Left forelimb (tissue), 1 donor: ENCODE data around the gene TMED10.
"Not testable (repeated sequence)": the region's sequence is repeated elsewhere in the genome, so short reads cannot be mapped to it uniquely, and the experiment has no call there.

Source experiments
- DNase-seq: peaks from one replicate; pipeline ENCODE4 v3.0.0-alpha.2; 2018; ENCODE audit warnings: low spot score

TMED10 gene

GRCh38 chr14:75191100-75191499 is 14.7 kb upstream of the TMED10 start:
- no peak for DNase-seq

- DNase-seq, result no peak
Observed at GRCh38 chr14:75190023-75190422, 13.6 kb upstream of the TMED10 start.

GRCh38 chr14:75188520-75189268 is 12.3 kb upstream of the TMED10 start:
- no peak for DNase-seq

DNA sequence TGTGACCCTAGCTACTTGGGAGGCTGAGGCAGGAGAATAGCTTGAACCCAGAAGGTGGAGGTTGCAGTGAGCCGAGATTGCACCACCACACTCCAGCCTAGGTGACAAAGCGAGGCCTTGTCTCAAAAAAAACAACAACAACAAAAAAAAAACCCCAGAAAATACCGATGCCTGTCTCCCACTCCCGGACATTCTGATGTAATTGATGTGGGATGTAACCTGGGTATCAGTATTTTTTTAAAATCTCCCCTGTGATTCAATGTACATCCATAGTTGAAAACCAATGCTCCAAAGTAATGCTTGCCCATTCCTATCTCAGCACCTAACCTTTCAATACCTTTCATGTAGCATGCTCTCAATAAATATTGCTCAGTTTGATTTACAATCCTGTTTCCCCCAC is 11.7 kb upstream of the TMED10 start:
- no peak for DNase-seq

- DNase-seq, result no peak
Observed at GRCh38 chr14:75186953-75187352, 10.5 kb upstream of the TMED10 start.

GRCh38 chr14:75185251-75186040 is 9.0 kb upstream of the TMED10 start:
- DNase-seq, result no peak

DNA sequence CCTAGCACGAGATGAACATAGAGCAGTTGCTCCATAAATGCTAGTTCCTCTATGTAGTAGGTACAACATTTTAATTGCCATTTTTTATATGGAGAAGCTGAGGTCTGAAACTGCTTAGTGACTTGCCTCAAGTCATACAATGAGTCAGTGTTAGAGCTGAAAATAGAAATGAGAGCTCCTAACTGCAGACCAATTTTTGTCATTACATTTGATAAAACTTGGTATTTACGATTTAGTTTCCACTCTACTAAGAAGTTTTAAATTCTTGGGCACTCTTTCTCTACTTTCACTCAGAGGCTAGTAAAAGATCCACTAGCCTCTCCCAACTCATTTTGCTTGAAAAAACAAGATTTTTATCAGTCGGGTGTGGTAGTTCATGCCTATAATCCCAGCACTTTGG is 8.1 kb upstream of the TMED10 start:
- DNase-seq, result no peak

DNA sequence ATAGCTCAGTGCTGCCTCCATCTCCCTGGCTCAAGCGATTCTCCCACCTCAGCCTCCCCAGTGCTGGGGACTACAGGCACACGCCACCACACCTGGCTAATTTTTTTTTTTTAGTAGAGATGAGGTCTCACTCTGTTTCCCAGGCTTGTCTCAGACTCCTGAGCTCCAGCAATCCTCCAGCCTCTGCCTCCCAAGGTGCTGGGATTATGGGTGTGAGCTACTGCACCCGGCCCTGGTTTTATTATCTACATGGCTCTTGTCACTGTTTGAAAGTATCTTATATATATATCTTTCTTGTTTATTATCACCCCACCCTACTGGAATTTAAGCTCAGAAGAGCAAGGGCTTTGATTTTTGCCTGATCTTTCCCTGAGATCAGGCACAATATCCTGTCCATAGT is 7.6 kb upstream of the TMED10 start:
- DNase-seq, result no peak

GRCh38 chr14:75183225-75183624 is 6.8 kb upstream of the TMED10 start:
- DNase-seq, result no peak

GRCh38 chr14:75182821-75183220 is 6.4 kb upstream of the TMED10 start:
- DNase-seq, result no peak

DNA sequence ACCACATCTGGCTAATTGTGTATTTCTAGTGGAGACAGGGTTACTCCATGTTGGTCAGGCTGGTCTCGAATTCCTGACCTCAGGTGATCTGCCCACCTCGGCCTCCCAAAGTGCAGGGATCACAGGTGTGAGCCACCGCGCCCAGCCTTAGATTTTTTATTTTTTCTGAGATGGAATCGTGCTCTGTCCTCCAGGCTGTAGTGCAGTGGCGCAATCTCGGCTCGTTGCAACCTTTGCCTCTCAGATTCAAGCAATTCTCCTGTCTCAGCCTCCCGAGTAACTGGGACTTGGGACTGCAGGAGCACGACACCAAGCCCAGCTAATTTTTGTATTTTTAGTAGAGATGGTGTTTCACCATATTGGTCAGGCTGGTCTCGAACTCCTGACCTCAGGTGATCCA is 5.8 kb upstream of the TMED10 start:
- DNase-seq, result not testable (repeated sequence)

- no peak for DNase-seq
Observed at GRCh38 chr14:75181293-75182062, 5.1 kb upstream of the TMED10 start.

DNA sequence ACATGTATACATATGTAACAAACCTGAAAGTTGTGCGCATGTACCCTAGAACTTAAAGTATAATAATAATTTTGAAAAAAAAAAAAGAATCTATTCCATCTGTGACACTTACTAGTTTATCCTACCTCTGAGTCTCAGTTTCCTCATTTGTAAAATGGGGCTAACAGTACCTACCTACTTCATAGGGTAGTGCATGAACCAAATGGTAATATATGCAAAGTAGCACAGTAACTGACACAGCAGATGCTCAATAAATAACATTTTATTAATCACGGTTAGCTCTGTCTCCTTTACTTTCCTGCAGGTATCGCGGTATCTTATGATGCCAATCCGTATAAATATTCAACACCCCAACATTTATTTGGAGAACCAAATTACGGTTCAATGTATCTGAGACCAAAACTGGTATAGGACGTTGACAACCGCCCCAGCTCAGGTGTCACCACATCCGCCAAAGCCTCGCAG is 703 bp downstream of the TMED10 start:
- DNase-seq, result no peak

GRCh38 chr14:75174066-75174465 is 2.3 kb downstream of the TMED10 start:
- DNase-seq, result no peak

DNA sequence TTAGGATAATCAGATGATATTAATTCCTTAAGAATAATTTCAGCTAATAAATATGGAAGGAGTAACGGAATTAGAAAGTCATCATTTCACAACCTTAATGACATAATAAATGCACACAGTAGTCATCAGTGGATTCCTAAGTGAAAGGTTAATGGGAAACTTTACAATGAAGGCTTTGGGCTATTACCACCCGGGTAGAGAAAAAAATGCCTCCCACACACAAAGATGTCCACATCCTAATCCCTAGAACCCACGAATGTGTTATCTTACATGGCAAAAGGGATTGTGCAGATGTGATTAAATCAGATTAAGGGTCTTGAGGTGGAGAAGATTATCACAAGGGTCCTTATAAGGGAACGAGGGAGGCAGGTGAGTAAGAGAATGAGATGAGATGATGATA is 5.6 kb downstream of the TMED10 start:
- no peak for DNase-seq

DNA sequence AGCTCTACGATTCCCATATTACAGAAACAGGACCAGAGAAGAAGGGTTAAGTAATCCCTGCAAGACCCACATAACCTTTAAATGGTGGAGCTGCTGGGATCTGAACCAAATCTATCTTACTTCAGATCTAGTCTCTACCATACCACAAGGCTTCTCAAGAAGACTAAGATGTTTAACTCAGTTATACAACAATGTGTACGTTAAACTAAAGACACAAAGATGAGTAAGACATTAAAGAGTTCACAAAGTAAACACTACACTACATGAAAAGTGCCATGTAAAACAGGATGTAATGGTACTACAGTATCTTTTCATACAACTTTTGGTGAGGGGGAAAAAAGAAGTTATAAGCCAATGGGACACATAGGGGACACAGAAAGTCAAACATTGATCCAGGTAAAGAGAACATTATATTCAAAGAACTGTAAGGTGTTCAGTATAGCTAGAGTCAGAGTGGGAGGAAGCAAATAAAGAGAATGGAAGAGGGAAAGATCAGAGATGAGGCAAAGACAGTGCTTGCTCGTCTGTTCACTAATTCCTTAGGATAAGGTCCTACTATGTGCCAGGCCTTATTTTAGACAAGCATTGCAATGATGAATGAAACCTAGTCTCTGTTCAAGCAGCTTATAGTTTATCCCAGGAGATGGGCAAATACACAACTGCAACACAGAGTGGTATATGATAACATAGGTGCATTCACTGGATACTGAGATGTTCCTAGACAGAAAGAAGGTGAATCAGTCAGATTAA is 7.7 kb downstream of the TMED10 start:
- DNase-seq, result no peak

- DNase-seq, result no peak
Observed at GRCh38 chr14:75167325-75167724, 9.1 kb downstream of the TMED10 start.

GRCh38 chr14:75165586-75166391 is 10.6 kb downstream of the TMED10 start:
- DNase-seq, result no peak

DNA sequence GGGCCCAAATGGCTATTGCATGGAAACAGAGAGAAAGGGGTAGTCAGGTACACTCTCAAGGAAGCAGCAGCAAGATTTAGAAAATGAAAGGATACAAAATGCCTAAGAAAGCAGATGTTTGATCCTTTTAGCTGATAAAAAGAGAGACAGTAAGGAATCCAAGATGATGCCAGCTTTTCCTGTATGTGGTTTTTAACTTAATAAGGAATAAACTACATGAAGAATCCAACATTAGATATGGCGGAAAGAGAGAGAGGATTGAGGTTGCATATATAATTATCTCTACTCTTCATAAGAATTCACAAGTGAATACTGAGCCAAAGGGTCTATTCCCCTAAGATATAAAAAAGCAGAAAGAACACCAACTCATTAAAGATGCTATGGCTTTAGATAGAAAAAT is 11.6 kb downstream of the TMED10 start:
- DNase-seq, result no peak

DNA sequence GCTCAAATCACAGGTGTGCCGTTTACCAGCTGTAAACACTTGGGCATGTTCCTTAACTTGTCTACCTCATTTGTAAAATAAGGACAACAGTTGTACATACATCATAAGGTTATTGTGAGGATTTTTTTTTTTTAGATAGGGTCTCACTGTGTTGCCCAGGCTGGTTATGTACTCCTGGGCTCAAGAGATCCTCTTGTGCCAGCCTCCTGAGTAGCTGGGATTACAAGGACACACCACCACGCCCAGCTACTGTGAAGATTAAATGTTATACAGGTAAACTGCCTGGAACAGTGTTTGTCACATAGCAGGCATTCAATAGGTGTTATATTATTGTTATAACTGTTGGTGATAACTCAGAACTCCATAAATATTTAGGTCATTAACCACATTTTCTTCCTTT is 12.7 kb downstream of the TMED10 start:
- DNase-seq, result no peak

- DNase-seq, result no peak
Observed at GRCh38 chr14:75162631-75163030, 13.8 kb downstream of the TMED10 start.
